ENCODE measurements around the gene PTPRN2.

PTPRN2 gene

GRCh38 chr7:157764946-157765537 is 822.6 kb downstream of the PTPRN2 start:
- no peak for DNase-seq (ENCODE audit: low read depth, low spot score)

GRCh38 chr7:157764193-157764592 is 823.4 kb downstream of the PTPRN2 start:
- DNase-seq (ENCODE audit: low read depth, low spot score) = no peak

GRCh38 chr7:157763279-157764000 is 824.2 kb downstream of the PTPRN2 start:
- DNase-seq (ENCODE audit: low read depth, low spot score) = no peak

- DNase-seq (ENCODE audit: low read depth, low spot score) = no peak
Measured at GRCh38 chr7:157762824-157763223, 824.8 kb downstream of the PTPRN2 start.

GRCh38 chr7:157760004-157760730 is 827.5 kb downstream of the PTPRN2 start:
- DNase-seq (ENCODE audit: low read depth, low spot score) = no peak

DNA sequence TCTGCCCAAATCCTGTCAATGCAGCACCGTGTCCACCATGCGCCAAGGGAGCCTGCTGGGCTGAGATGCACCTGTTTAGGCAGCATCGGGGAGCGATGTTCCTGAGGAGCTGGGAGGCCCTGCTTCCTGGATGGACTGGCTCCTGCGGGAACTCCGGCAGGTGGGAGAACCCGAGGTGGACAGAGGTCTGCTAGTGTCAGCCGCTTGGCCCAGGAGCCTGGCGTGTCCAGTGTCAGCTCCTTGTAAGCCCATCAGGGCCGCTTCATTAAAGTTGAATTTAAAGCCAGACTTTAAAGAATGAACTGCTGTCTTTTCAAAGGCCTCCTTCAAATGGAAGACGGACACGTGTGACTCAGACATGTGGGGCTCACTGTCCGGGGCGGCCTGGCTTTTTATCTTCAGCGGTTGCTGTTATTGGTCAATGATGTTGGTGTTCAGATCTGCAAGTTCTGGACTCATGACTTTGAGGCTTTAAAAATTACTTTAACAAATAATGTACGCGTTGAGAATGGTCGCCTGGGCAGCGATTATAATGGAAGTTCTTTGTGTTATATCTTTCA is 828.3 kb downstream of the PTPRN2 start:
- DNase-seq (ENCODE audit: low read depth, low spot score) = no peak

DNA sequence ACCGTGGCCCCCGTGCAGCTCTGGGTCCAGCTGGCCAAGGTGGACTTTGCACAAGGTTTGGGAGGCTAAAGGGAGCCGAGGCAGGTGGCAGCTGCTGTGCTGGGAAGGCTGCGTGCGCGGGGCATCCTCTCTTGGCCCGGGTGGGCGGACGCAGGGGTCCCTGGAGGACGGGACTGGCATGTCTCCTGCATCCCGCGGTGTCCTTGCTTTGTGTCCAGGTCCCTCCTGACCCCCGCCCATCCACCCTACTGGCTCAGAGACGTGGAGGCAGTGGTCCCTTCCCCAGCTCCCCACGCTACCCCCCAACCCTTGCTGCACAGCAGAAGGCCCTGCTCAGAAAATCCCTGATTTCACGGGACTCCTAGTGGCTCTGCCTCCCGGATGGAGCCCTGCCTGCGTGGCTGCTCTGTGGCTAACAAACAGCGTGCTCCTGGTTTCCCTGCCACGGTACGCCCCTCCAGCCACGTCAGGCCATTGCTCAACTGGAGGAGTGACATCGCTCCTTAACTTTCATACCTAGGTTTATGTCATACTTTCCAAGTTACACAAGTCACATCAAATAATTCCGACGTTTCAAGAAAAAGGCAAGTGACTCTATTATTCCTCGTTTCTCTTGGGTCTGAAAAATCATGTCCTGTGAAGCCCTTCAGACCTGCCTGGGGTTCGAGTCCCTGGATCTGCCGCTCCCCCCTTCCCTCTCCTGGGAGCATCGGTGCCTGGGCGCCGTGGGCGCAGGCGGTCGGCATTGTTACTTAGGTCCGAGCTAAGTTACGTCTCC is 829.0 kb downstream of the PTPRN2 start:
- DNase-seq (ENCODE audit: low read depth, low spot score) = no peak

- DNase-seq (ENCODE audit: low read depth, low spot score) = no peak
Measured at GRCh38 chr7:157757776-157758467, 829.7 kb downstream of the PTPRN2 start.

DNA sequence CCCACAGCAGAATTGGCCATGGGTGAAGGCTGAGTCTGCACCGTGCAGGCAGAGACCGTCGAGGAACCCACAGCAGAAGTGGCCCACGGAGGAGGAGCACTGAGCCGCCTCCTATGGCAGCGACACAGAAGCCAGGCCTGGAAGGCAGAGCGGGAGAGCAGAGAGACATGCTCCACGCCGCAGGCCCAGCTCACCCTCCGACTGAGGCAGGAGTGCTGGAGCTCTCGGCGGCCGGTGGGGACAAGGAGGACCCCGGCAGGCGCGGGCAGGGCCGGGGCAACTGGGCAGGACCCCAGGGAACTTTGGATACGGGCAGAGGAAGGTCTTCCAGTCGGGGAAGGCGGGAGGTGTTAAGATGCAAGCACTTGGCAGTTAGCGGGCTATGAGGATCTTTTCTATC is 830.4 kb downstream of the PTPRN2 start:
- no peak for DNase-seq (ENCODE audit: low read depth, low spot score)

GRCh38 chr7:157755741-157756140 is 831.9 kb downstream of the PTPRN2 start:
- no peak for DNase-seq (ENCODE audit: low read depth, low spot score)

DNA sequence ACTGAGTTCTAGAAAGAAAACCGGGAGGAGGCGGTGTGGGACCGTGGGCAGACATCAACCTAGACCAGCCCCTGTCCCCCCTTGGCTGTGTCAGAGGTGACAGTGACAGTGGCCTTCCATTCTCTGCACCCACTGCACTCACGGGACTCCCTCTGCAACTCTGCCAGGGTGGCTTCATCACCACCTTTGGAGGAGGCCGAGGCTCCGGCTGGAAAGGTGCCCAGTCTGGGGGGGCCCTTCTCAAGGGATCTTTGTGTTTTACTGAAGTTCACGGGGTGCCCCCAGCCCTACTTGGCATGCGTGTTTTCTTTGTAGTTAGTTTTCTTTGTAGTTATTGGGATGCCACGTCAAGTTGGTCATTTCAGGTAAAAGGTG is 833.2 kb downstream of the PTPRN2 start:
- no peak for DNase-seq (ENCODE audit: low read depth, low spot score)

DNA sequence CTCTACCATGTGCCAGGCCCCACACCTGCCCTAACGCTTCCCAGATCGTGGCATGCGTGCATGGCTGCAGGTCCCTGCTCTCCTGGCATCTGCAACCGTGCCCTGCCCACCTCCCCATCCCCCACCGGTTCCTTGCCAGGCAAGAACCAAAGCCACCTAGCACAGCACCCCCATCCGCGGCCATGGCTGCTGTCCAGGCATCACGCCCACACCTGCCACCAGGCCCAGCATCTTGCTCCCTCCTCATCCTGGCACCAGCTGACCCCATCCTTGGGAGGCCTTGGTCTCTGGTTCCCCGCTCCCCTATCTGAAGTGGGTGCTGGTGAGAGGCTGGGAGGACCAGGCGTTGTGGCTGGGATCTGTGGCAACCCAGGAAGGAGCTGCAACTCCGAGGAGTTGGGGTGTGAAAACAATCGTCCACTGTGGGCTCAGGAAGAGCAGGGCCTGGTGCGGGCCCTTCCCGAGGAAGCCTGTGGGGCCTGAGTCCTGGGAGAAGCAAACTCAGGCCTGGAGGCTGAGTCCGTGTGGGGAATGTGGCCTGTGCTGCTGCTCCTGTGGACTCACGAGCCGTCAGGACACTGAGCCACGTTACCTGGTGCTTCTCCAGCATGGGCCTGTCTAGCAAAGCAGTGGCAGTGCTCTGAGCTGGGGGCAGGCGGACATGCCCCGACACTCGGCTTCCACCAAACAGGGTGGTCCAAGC is 833.8 kb downstream of the PTPRN2 start:
- no peak for DNase-seq (ENCODE audit: low read depth, low spot score)

- no peak for DNase-seq (ENCODE audit: low read depth, low spot score)
Measured at GRCh38 chr7:157752832-157753291, 834.8 kb downstream of the PTPRN2 start.

GRCh38 chr7:157751951-157752673 is 835.5 kb downstream of the PTPRN2 start:
- DNase-seq (ENCODE audit: low read depth, low spot score) = no peak

GRCh38 chr7:157751406-157751805 is 836.2 kb downstream of the PTPRN2 start:
- no peak for DNase-seq (ENCODE audit: low read depth, low spot score)

DNA sequence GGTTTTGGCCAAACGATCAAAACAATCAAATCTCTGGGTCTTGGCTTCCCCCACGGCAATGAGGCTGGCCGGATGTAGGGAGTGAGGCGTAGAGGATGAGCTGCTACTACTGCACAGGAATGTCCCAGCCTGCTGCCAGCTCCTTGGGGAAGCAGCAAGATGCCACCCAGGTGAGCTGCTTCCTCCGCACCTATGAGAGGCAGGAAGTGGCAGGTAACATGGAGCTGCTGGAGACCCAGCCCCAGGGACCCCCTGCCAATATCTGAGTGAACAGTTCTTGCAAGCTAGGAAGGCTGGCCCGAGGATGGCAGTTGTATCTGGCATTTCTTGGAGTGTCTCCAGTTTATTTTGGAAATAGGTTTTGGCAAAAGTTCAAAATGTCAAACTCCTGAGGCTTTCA is 837.3 kb downstream of the PTPRN2 start:
- no peak for DNase-seq (ENCODE audit: low read depth, low spot score)

DNA sequence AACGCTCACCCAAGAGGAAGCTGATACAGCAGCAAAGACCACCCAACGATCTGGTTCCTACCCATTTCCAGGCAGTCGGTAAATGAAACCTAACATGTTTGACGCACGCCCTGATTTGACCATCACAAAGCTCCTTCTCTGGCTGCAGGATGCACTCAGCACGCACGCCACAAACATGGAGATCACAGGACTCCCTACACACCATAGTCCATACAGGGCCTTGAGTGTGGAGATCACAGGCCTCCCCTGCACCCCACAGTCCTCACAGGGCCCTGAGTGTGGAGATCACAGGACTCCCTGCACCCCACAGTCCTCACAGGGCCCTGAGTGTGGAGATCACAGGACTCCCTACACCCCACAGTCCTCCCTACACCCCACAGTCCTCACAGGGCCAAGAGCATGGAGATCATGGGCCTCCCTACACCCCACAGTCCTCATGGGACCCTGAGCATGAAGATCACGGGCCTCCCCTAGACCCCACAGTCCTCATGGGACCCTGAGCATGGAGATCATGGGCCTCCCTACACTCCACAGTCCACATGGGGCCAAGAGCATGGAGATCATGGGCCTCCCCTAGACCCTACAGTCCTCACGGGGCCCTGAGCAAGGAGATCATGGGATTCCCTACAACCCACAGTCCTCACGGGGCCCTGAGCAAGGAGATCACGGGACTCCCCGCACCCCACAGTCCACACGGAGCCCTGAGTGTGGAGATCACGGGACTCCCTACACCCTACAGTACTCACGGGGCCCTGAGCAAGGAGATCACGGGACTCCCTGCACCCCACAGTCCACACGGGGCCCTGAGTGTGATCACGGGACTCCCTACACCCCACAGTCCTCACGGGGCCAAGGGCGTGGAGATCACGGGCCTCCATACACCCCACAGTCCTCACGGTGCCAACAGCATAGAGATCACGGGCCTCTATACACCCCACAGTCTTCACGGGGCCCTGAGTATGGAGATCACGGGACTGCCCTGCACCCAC is 841.6 kb downstream of the PTPRN2 start:
- DNase-seq (ENCODE audit: low read depth, low spot score) = no peak

DNA sequence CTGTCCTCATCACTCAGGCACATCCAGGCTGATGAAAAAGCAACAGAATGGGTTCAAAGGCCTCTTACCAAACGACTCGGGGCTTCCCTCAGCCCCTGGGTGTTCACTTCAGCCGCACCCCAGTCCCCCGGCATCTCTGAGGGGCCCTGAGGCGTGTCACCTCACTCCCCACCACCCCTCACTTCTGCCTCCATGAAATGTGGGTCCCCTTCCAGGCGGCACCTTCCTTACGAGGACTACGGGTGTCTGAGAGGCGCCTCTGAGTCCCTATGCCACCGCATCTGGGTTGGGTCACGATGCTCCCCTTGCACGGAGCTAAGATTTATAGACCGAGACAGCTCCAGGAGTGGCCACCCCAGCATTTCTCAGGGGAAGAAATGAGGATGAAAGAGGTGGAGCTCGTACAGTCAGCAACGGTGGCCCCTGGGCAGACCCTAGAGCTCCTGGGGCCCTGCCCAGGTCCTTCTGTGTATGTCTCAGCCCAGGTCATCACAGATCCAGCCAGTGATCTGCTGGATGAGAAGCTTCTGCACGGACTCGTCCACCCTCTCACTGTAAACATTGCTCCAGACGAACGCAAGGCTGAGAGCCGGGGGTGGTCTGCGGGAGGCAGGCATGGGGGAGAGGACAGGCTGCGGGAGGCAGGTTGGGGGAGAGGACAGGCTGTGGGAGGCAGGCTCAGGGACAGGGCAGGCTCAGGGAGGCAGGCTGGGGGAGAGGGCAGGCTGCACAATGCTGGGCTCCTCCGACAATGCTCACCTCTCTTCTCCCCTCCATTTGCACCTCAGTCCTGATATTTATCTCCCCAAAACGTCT is 842.6 kb downstream of the PTPRN2 start:
- DNase-seq (ENCODE audit: low read depth, low spot score) = no peak

Measured in smooth muscle cell of the brain vasculature (primary cell).